HG02852 (cell line): ENCODE measurements around the gene RELB.

Experiments used
- ATAC-seq: cut with Tn5 transposase; IDR thresholded peaks from one replicate; pipeline ENCODE4 v1.9.1; 2021; ENCODE audit warnings: mild to moderate bottlenecking, moderate library complexity; ENCODE audit not compliant: unreplicated experiment

Gene RELB

GRCh38 chr19:45056831-45057230 lies 55.6 kb downstream of the RELB start:
- ATAC-seq = no peak

GRCh38 chr19:45057444-45057843 lies 56.2 kb downstream of the RELB start:
- ATAC-seq = no peak

- ATAC-seq = no peak
Measured at GRCh38 chr19:45058622-45059159, 57.4 kb downstream of the RELB start.

GRCh38 chr19:45059258-45059965 lies 58.1 kb downstream of the RELB start:
- no peak for ATAC-seq

- ATAC-seq = no peak
Measured at GRCh38 chr19:45061965-45062364, 60.7 kb downstream of the RELB start.

GRCh38 chr19:45063851-45064801 lies 62.9 kb downstream of the RELB start:
- ATAC-seq = no peak

- ATAC-seq = no peak
Measured at GRCh38 chr19:45066921-45067661, 65.8 kb downstream of the RELB start.

- no peak for ATAC-seq
Measured at GRCh38 chr19:45068041-45068440, 66.8 kb downstream of the RELB start.

- ATAC-seq = no peak
Measured at GRCh38 chr19:45069056-45069455, 67.8 kb downstream of the RELB start.

- no peak for ATAC-seq
Measured at GRCh38 chr19:45070214-45070613, 69.0 kb downstream of the RELB start.

GRCh38 chr19:45070861-45071544 lies 69.7 kb downstream of the RELB start:
- ATAC-seq = no peak

- no peak for ATAC-seq
Measured at GRCh38 chr19:45071545-45071938, 70.3 kb downstream of the RELB start.

GRCh38 chr19:45071969-45072790 lies 70.9 kb downstream of the RELB start:
- no peak for ATAC-seq

- ATAC-seq = no peak
Measured at GRCh38 chr19:45074744-45075300, 73.6 kb downstream of the RELB start.

- peak; percentile 57 for ATAC-seq
Measured at GRCh38 chr19:45075301-45076028, 74.2 kb downstream of the RELB start.

- ATAC-seq = peak; percentile 44
Measured at GRCh38 chr19:45076029-45076850, 75.0 kb downstream of the RELB start, which contains the start of gene ZNF296. TSS of gene ZNF296 (minus strand) at chr19:45076478. CDS start at chr19:45076373, 105 bp downstream.

GRCh38 chr19:45076851-45077730 lies 75.8 kb downstream of the RELB start:
- no peak for ATAC-seq
